K562 (cell line): ENCODE data around the gene DVL3. TPM values are rescaled to one million over a fixed set of nuclear protein-coding genes. Genes with fewer than 3 reads are reported as not detected.

Source experiments
- ATAC-seq: fragments of 200-7000 bp; cut with Tn5 transposase; 3 replicates; pipeline ENCODE4 v1.9.1; 2020; ENCODE audit warnings: moderate library complexity
- BruUV-seq: library from RNA; stranded (reverse); fragments of 400-500 nt; replicated peaks from 2 replicates; lab custom pipeline; 2021; lab: Mats Ljungman, UMichigan
- CTCF ChIA-PET: fragments of 300-600 bp; formaldehyde crosslinking; extraction: SDS; loops from one replicate; lab custom pipeline; 2021; ENCODE audit warnings: low intra/inter-chr PET ratio; lab: Yijun Ruan, JAX
- POLR2A ChIA-PET: fragments of 300-600, 350-650 bp; sonication (Branson Sonifier 250); formaldehyde crosslinking; extraction: SDS; loops from one replicate; lab custom pipeline; 2021; ENCODE audit warnings: antibody characterized with exemption, inconsistent platforms; lab: Yijun Ruan, JAX
- DNase-seq, 4 experiments: peaks; one replicate each; pipeline versions ENCODE4 v3.0.0 to v3.0.0-alpha.2; 2011 to 2018; ENCODE audit warnings: low spot score in 3 of 4, mixed read lengths in 3 of 4; ENCODE audit errors: extremely low read depth in 1 of 4
- FAIRE-seq: peaks from 2 replicates; lab custom pipeline; 2011; peaks lifted over from hg19 to GRCh38; lab: Jason Lieb, UNC
- H2AFZ ChIP-seq: 2 replicates; pipeline ENCODE4 v1.6.0; 2011; ENCODE audit warnings: low read depth, low read length, control low read depth, inconsistent platforms
- H3K27ac ChIP-seq: fragments of 200-600 bp; 3 replicates; pipeline ENCODE4 v1.8.0; 2011; ENCODE audit warnings: low read depth, mild to moderate bottlenecking, control low read depth, inconsistent platforms, low read length, moderate library complexity, mixed read lengths; ENCODE audit errors: extremely low read depth
- H3K27me3 ChIP-seq, 2 experiments: fragments of 300-600 bp in 1 of 2; 2 replicates in 1 of 2; 3 replicates in 1 of 2; pipeline versions ENCODE4 v1.6.0 to v1.8.0; 2011; ENCODE audit warnings: inconsistent platforms in 2 of 2, low read length in 2 of 2, mild to moderate bottlenecking in 1 of 2, mixed read lengths in 1 of 2, moderate library complexity in 1 of 2; ENCODE audit not compliant: control insufficient read depth in 2 of 2, insufficient read depth in 2 of 2
- H3K36me3 ChIP-seq: fragments of 300-600 bp; 3 replicates; pipeline ENCODE4 v1.8.0; 2011; ENCODE audit warnings: mild to moderate bottlenecking, low read length, inconsistent platforms; ENCODE audit not compliant: control insufficient read depth, insufficient read depth
- H3K4me1 ChIP-seq, 2 experiments: fragments of 200-600 bp in 1 of 2; replicated peaks in 1 of 2; 2 replicates in 1 of 2; 3 replicates in 1 of 2; pipeline versions ENCODE4 v1.5.1 to v1.8.0; 2011; ENCODE audit warnings: inconsistent platforms in 2 of 2, low read length in 2 of 2, mild to moderate bottlenecking in 1 of 2, mixed read lengths in 1 of 2, moderate library complexity in 1 of 2; ENCODE audit not compliant: control insufficient read depth in 2 of 2, insufficient read depth in 2 of 2
- H3K4me2 ChIP-seq: 2 replicates; pipeline ENCODE4 v1.6.1; 2011; ENCODE audit warnings: low read length, control low read depth, inconsistent platforms, mixed read lengths; ENCODE audit not compliant: insufficient read depth
- H3K4me3 ChIP-seq: fragments of 200-600 bp; sonication (generic), shearing (Covaris generic); 2 replicates; pipeline ENCODE4 v1.5.1; 2016; ENCODE audit warnings: control low read depth, inconsistent platforms
- H3K79me2 ChIP-seq: fragments of 200-600 bp; 3 replicates; pipeline ENCODE4 v1.8.0; 2011; ENCODE audit warnings: low read length, inconsistent platforms; ENCODE audit not compliant: control insufficient read depth, insufficient read depth
- H3K9ac ChIP-seq, 2 experiments: 2 replicates each; pipeline versions ENCODE4 v1.6.0 to v1.6.1; 2011; ENCODE audit warnings: low read depth in 2 of 2, low read length in 2 of 2, control low read depth in 1 of 2, inconsistent platforms in 1 of 2, mild to moderate bottlenecking in 1 of 2, mixed read lengths in 1 of 2; ENCODE audit not compliant: insufficient read depth in 1 of 2
- H3K9me1 ChIP-seq: one replicate; pipeline ENCODE4 v1.6.0; 2011; ENCODE audit warnings: inconsistent platforms, mild to moderate bottlenecking, low read length, moderate library complexity; ENCODE audit not compliant: control insufficient read depth, insufficient read depth
- H3K9me3 ChIP-seq: replicated peaks from 2 replicates; pipeline ENCODE4 v1.5.1; 2011; ENCODE audit warnings: low read depth, low read length, inconsistent platforms; ENCODE audit not compliant: control insufficient read depth, insufficient read depth
- H4K20me1 ChIP-seq: replicated peaks from 2 replicates; pipeline ENCODE4 v1.6.1; 2011; ENCODE audit warnings: low read length, inconsistent platforms, mixed read lengths; ENCODE audit not compliant: control insufficient read depth, insufficient read depth
- FOXK1 ChIP-seq: sonication (generic); formaldehyde crosslinking; IDR thresholded peaks from 2 replicates; pipeline ENCODE4 v1.8.0; 2022; ENCODE audit warnings: missing genetic modification reagents, mild to moderate bottlenecking, borderline replicate concordance
- GTF2E2 ChIP-seq: fragments of 200-800 bp; sonication (Bioruptor generic); IDR thresholded peaks from 2 replicates; pipeline ENCODE4 v1.6.1; 2016; ENCODE audit warnings: missing genetic modification characterization, missing compliant biosample characterization
- ILK ChIP-seq: fragments of 450-650 bp; IDR thresholded peaks from 2 replicates; pipeline ENCODE4 v1.6.1; 2016; ENCODE audit warnings: missing genetic modification characterization, low read depth, mild to moderate bottlenecking, missing compliant biosample characterization, moderate library complexity, borderline replicate concordance
- POLR2G ChIP-seq: fragments of 200-400 bp; formaldehyde crosslinking; IDR thresholded peaks from 2 replicates; pipeline ENCODE4 v1.6.1; 2017; ENCODE audit warnings: low read depth, mild to moderate bottlenecking, antibody characterized with exemption, low read length, moderate library complexity
- RFX1 ChIP-seq: fragments of 450-650 bp; IDR thresholded peaks from 2 replicates; pipeline ENCODE4 v1.6.1; 2016; ENCODE audit warnings: mild to moderate bottlenecking, moderate library complexity
- TOE1 ChIP-seq, 2 experiments: fragments of 450-650 bp in 1 of 2; sonication (generic) in 1 of 2; formaldehyde crosslinking in 1 of 2; IDR thresholded peaks; 2 replicates each; pipeline versions ENCODE4 v1.7.1 to v1.8.0; 2016 to 2022; ENCODE audit warnings: borderline replicate concordance in 2 of 2, mild to moderate bottlenecking in 2 of 2, antibody characterized with exemption in 1 of 2, inconsistent platforms in 1 of 2, low read depth in 1 of 2, missing genetic modification reagents in 1 of 2, moderate library complexity in 1 of 2
- TRIM24 ChIP-seq, 2 experiments: fragments of 450-650 bp; IDR thresholded peaks; 2 replicates each; pipeline ENCODE4 v1.6.1; 2016
- ZNF41 ChIP-seq: fragments of 250-450 bp; sonication (Bioruptor Pico); conservative IDR thresholded peaks from 2 replicates; pipeline ENCODE4 v1.4.0; 2020; ENCODE audit warnings: mild to moderate bottlenecking
- ZNF830 ChIP-seq: fragments of 250-450 bp; sonication (Bioruptor Pico); IDR thresholded peaks from 2 replicates; pipeline ENCODE4 v1.5.0; 2021; ENCODE audit warnings: mild to moderate bottlenecking
- WGBS: fragments of 100-300 bp; shearing (Covaris generic); methylation state at CpG from one replicate; pipeline ENCODE4 v1.1.6; 2016; ENCODE audit warnings: low coverage, mixed read lengths; ENCODE audit not compliant: insufficient coverage; ENCODE audit errors: missing lambda C conversion rate; 5-methylcytosine and 5-hydroxymethylcytosine counted together
- in situ Hi-C: fragments of 300-500 bp; cut with MboI; formaldehyde crosslinking; loops from 4 replicates; pipeline ENCODE4 v1.15.0; 2018; ENCODE audit warnings: inconsistent platforms, mixed read lengths
- intact Hi-C: fragments of 100-400 bp; cut with micrococcal nuclease; formaldehyde crosslinking; loops from 2 replicates; pipeline ENCODE4 v1.14.2; 2022
- polyA plus RNA-seq, 8 experiments: library from polyadenylated mRNA; depleted of rRNA in 4 of 8; stranded (reverse) in 5 of 8; unstranded in 3 of 8; fragments of >200 nt; fragmentation: Nextera tagmentation in 2 of 8; fragmentation: Illumina TruSeq in 1 of 8; extraction: Ambion mirVana in 2 of 8; extraction: Trizol in 1 of 8; gene quantifications; 2 replicates each; pipeline versions ENCODE4 v1.2.1 to v1.2.3, GENCODE V29; 2011 to 2014; ENCODE audit warnings: inconsistent platforms in 1 of 8, missing spikeins in 1 of 8
- total RNA-seq, 7 experiments: library from RNA; depleted of rRNA in 6 of 7; stranded (reverse); fragments of >200 nt in 6 of 7; fragmentation: Illumina TruSeq in 2 of 7; extraction: Trizol in 2 of 7; gene quantifications; 2 replicates each; pipeline versions ENCODE4 v1.2.1 to v1.2.3, GENCODE V29; 2011 to 2021; ENCODE audit warnings: low replicate concordance in 1 of 7
- TF ChIP-seq, protein P1 (sequence below): fragments of 450-650 bp; IDR thresholded peaks from 2 replicates; pipeline ENCODE4 v1.6.1; 2016; ENCODE audit warnings: mild to moderate bottlenecking
- TF ChIP-seq, protein P2 (sequence below): sonication (generic); formaldehyde crosslinking; IDR thresholded peaks from 2 replicates; pipeline ENCODE4 v1.8.0; 2023; ENCODE audit warnings: mild to moderate bottlenecking, missing genetic modification reagents

The DVL3 gene
- total and polyA plus RNA-seq, 9 of the 15 experiments (the other 6 are each of a cell fraction or from before 2014, with no cell fraction given): 3.1 to 57.9 (median 20.1) TPM

DNA sequence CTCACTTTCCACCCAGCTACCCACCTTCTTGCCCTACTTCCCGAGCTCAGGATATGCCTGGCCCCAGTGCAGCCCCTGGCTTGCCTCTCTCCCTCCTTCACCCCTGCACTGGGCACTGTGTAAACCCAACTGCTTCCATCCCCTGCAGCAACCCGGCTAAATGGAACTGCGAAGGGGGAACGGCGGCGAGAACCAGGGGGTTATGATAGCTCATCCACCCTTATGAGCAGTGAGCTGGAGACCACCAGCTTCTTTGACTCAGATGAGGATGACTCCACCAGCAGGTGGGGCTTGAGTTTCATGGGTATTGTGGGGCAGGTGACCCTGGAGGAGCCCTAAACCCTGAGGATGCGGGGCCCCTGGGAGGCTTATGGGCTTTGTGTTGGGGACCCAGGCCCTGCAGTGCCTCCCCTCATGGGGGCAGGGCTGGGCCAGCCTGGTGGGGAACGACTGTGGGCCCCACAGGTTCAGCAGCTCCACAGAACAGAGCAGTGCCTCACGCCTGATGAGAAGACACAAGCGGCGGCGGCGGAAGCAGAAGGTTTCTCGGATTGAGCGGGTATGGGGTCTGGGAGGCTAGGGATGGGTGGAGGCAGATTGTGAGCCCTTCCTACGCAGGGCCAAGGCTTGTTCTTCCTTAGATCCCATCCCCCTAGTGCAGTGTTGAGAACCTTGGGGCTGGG, 9.6 kb downstream of the DVL3 start:
- H3K36me3 ChIP-seq: peaks cover 80% of the 10 kb centered on the region; the same call in 2 of the 3 replicates
- no peaks in the 10 kb centered on the region for H3K9me3 ChIP-seq
- POLR2A ChIA-PET: interaction anchor here (0.6 kb wide), 1 partner anchor 280 kb away, joined by 5 read pairs; the partner anchor contains the start of gene PARL
- CTCF ChIA-PET: interaction anchor here (0.5 kb wide), 1 partner anchor 124 kb away, joined by 4 read pairs; no protein-coding TSS in a partner anchor
- TF ChIP-seq ZNF41 (CRISPR knock-in tag): no peak
- no peak for TF ChIP-seq TRIM24 (IDR thresholded peaks at IDR 0.05)
- TF ChIP-seq, protein P1, sequence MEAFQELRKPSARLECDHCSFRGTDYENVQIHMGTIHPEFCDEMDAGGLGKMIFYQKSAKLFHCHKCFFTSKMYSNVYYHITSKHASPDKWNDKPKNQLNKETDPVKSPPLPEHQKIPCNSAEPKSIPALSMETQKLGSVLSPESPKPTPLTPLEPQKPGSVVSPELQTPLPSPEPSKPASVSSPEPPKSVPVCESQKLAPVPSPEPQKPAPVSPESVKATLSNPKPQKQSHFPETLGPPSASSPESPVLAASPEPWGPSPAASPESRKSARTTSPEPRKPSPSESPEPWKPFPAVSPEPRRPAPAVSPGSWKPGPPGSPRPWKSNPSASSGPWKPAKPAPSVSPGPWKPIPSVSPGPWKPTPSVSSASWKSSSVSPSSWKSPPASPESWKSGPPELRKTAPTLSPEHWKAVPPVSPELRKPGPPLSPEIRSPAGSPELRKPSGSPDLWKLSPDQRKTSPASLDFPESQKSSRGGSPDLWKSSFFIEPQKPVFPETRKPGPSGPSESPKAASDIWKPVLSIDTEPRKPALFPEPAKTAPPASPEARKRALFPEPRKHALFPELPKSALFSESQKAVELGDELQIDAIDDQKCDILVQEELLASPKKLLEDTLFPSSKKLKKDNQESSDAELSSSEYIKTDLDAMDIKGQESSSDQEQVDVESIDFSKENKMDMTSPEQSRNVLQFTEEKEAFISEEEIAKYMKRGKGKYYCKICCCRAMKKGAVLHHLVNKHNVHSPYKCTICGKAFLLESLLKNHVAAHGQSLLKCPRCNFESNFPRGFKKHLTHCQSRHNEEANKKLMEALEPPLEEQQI: no peak
- TF ChIP-seq FOXK1 (CRISPR knock-in tag): no peak
- TF ChIP-seq POLR2G: no peak
- TF ChIP-seq RFX1: no peak
- no peak for TF ChIP-seq TOE1 (IDR thresholded peaks at IDR 0.05; ENCODE audit: borderline replicate concordance)
- TF ChIP-seq TOE1 (CRISPR knock-in tag; IDR thresholded peaks at IDR 0.05; ENCODE audit: borderline replicate concordance, low read depth): no peak
- TF ChIP-seq, protein P2, sequence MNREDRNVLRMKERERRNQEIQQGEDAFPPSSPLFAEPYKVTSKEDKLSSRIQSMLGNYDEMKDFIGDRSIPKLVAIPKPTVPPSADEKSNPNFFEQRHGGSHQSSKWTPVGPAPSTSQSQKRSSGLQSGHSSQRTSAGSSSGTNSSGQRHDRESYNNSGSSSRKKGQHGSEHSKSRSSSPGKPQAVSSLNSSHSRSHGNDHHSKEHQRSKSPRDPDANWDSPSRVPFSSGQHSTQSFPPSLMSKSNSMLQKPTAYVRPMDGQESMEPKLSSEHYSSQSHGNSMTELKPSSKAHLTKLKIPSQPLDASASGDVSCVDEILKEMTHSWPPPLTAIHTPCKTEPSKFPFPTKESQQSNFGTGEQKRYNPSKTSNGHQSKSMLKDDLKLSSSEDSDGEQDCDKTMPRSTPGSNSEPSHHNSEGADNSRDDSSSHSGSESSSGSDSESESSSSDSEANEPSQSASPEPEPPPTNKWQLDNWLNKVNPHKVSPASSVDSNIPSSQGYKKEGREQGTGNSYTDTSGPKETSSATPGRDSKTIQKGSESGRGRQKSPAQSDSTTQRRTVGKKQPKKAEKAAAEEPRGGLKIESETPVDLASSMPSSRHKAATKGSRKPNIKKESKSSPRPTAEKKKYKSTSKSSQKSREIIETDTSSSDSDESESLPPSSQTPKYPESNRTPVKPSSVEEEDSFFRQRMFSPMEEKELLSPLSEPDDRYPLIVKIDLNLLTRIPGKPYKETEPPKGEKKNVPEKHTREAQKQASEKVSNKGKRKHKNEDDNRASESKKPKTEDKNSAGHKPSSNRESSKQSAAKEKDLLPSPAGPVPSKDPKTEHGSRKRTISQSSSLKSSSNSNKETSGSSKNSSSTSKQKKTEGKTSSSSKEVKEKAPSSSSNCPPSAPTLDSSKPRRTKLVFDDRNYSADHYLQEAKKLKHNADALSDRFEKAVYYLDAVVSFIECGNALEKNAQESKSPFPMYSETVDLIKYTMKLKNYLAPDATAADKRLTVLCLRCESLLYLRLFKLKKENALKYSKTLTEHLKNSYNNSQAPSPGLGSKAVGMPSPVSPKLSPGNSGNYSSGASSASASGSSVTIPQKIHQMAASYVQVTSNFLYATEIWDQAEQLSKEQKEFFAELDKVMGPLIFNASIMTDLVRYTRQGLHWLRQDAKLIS (CRISPR knock-in tag): no peak
- TF ChIP-seq ILK (tag): no peak
- TF ChIP-seq ZNF830 (CRISPR knock-in tag): no peak
- no peak for TF ChIP-seq GTF2E2 (tag)
- intact Hi-C loops (no loop called here), in situ Hi-C loops (no loop called here)
- H3K4me2 ChIP-seq: no peak overlapping the region
- DNase-seq: no peak
- H3K9ac ChIP-seq: no peak overlapping the region
- WGBS: 91% methylated on average over 10 of the region's 16 CpGs
- no peaks in the 10 kb centered on the region for H3K27me3 ChIP-seq
- no peak overlapping the region for H3K27ac ChIP-seq
- no peak overlapping the region for H2AFZ ChIP-seq
- BruUV-seq: no TSS peak
- no peak overlapping the region for H3K4me3 ChIP-seq
- FAIRE-seq: no peak
- H3K4me1 ChIP-seq: peaks cover 7 to 8% of the 10 kb centered on the region in 2 experiments; a peak in 4 of 5 replicates
- no peaks in the 10 kb centered on the region for H3K9me1 ChIP-seq
- peaks cover 19% of the 10 kb centered on the region for H3K79me2 ChIP-seq
- no peaks in the 10 kb centered on the region for H4K20me1 ChIP-seq
- no peak for ATAC-seq
